ENCODE data around the gene MYNN. TPM values are rescaled to one million over a fixed set of nuclear protein-coding genes. Genes with fewer than 3 reads are reported as not detected.

MYNN gene
- total and polyA plus RNA-seq, 2 donors from 2014 or later, result 9.6 to 14.7 TPM

GRCh38 chr3:169758359-169758994, 14.7 kb upstream of the MYNN start:
- TF ChIP-seq CTCF (IDR thresholded peaks at IDR 0.05; ENCODE audit: borderline replicate concordance, extremely low read depth, insufficient read depth), result no peak
- DNase-seq (no peak), FAIRE-seq (no peak)
- H3K27me3 ChIP-seq (ENCODE audit: control insufficient read depth, insufficient read depth, low read length), result no peaks in the 10 kb centered on the region
- no peaks in the 10 kb centered on the region for H3K9me3 ChIP-seq (ENCODE audit: control insufficient read depth in 2 of 3, insufficient read depth in 1 of 3, low read length in 3 of 3)
- no peak overlapping the region for H3K27ac ChIP-seq (ENCODE audit: low read depth in 2 of 2, low read length in 2 of 2)
- no peaks in the 10 kb centered on the region for H3K36me3 ChIP-seq (ENCODE audit: control insufficient read depth in 2 of 3, insufficient read depth in 3 of 3, low read length in 3 of 3)
- intact Hi-C loops (cut with DNase I), result no loop called here
- H3K4me3 ChIP-seq (ENCODE audit: low read length in 3 of 3), result no peak overlapping the region
- H3K4me1 ChIP-seq (ENCODE audit: control insufficient read depth in 2 of 3, insufficient read depth in 2 of 3, low read depth in 1 of 3, low read length in 3 of 3), result no peaks in the 10 kb centered on the region
- H3K9ac ChIP-seq (ENCODE audit: low read length in 3 of 3), result no peak overlapping the region

- FAIRE-seq (no peak), DNase-seq (no peak)
- no peaks in the 10 kb centered on the region for H3K27me3 ChIP-seq (ENCODE audit: control insufficient read depth, insufficient read depth, low read length)
- no peaks in the 10 kb centered on the region for H3K4me1 ChIP-seq (ENCODE audit: control insufficient read depth in 2 of 3, insufficient read depth in 2 of 3, low read depth in 1 of 3, low read length in 3 of 3)
- TF ChIP-seq CTCF (IDR thresholded peaks at IDR 0.05; ENCODE audit: borderline replicate concordance, extremely low read depth, insufficient read depth), result no peak
- H3K9ac ChIP-seq (ENCODE audit: low read length in 3 of 3), result no peak overlapping the region
- no peak overlapping the region for H3K4me3 ChIP-seq (ENCODE audit: low read length in 3 of 3)
- H3K9me3 ChIP-seq (ENCODE audit: control insufficient read depth in 2 of 3, insufficient read depth in 1 of 3, low read length in 3 of 3), result no peaks in the 10 kb centered on the region
- no peak overlapping the region for H3K27ac ChIP-seq (ENCODE audit: low read depth in 2 of 2, low read length in 2 of 2)
- H3K36me3 ChIP-seq (ENCODE audit: control insufficient read depth in 2 of 3, insufficient read depth in 3 of 3, low read length in 3 of 3), result no peaks in the 10 kb centered on the region
- intact Hi-C loops (cut with DNase I), result no loop called here
Observed at GRCh38 chr3:169759256-169759655, 13.9 kb upstream of the MYNN start.

DNA sequence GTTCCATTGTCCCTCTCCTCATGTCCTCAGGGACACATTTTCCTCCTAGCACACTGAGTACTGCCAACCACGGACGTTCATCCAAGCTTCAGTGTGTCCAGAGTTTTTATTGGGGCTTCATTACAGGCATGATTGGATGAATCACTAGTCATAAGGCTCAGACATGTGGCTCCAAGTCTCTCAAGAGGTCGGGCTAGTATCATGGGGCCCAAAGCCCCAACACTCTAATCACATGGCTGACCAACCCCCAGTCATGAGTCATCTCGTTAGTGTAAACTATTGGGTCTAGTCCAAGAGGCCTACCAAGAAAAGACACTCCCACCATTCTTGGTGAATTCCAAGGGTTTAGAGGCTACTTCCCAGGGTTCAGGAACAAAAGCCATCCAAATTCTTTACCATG, 12.7 kb upstream of the MYNN start:
- Histone ChIP-seq H3K4me1 (ENCODE audit: control insufficient read depth in 2 of 3, insufficient read depth in 2 of 3, low read depth in 1 of 3, low read length in 3 of 3) (no peaks in the 10 kb centered on the region), H3K9ac (ENCODE audit: low read length in 3 of 3) (no peak overlapping the region), H3K4me3 (ENCODE audit: low read length in 3 of 3) (no peak overlapping the region), H3K27me3 (ENCODE audit: control insufficient read depth, insufficient read depth, low read length) (no peaks in the 10 kb centered on the region), H3K36me3 (ENCODE audit: control insufficient read depth in 2 of 3, insufficient read depth in 3 of 3, low read length in 3 of 3) (no peaks in the 10 kb centered on the region), H3K9me3 (ENCODE audit: control insufficient read depth in 2 of 3, insufficient read depth in 1 of 3, low read length in 3 of 3) (no peaks in the 10 kb centered on the region), H3K27ac (ENCODE audit: low read depth in 2 of 2, low read length in 2 of 2) (no peak overlapping the region)
- FAIRE-seq, result no peak
- DNase-seq, result no peak
- intact Hi-C loops (cut with DNase I), result no loop called here
- TF ChIP-seq CTCF (IDR thresholded peaks at IDR 0.05; ENCODE audit: borderline replicate concordance, extremely low read depth, insufficient read depth), result no peak
